H1 (cell line): ENCODE results near the gene C14orf132. TPM values are rescaled to one million over a fixed set of nuclear protein-coding genes. Genes with fewer than 3 reads are reported as not detected.

Experiments
- HDAC2 ChIP-seq, 2 experiments: fragments of 300-600 bp in 1 of 2; sonication (generic) in 1 of 2; IDR thresholded peaks; 2 replicates each; pipeline ENCODE4 v1.6.1; 2011 to 2012; ENCODE audit warnings: low read depth in 2 of 2, low read length in 2 of 2, mild to moderate bottlenecking in 2 of 2, moderate library complexity in 2 of 2, borderline replicate concordance in 1 of 2, inconsistent platforms in 1 of 2
- MAFK ChIP-seq: IDR thresholded peaks from 2 replicates; pipeline ENCODE4 v1.6.1; 2012; ENCODE audit warnings: low read depth, mild to moderate bottlenecking, improper control_type of control experiment, low read length
- SIN3A ChIP-seq, 2 experiments: IDR thresholded peaks in 1 of 2; conservative IDR thresholded peaks in 1 of 2; 2 replicates each; pipeline ENCODE4 v1.6.1; 2011 to 2012; ENCODE audit warnings: low read length in 2 of 2, improper control_type of control experiment in 1 of 2, low read depth in 1 of 2, mild to moderate bottlenecking in 1 of 2
- USF2 ChIP-seq: IDR thresholded peaks from 2 replicates; pipeline ENCODE4 v1.6.1; 2011; ENCODE audit warnings: low read length, improper control_type of control experiment
- ZNF274 ChIP-seq: IDR thresholded peaks from 2 replicates; pipeline ENCODE4 v1.7.0; 2012; ENCODE audit warnings: low read length, borderline replicate concordance; ENCODE audit errors: extremely low read depth
- polyA plus RNA-seq, 7 experiments: library from polyadenylated mRNA; depleted of rRNA in 3 of 7; stranded (reverse) in 5 of 7; unstranded in 2 of 7; fragments of >200 nt in 5 of 7; fragments of 200-250 nt in 2 of 7; gene quantifications; 1 replicate in 5 of 7; 2 replicates in 1 of 7; 4 replicates in 1 of 7; pipeline versions ENCODE4 v1.2.1 to v1.2.3, GENCODE V29; 2011 to 2013; ENCODE audit warnings: missing spikeins in 2 of 7, mixed read lengths in 2 of 7
- total RNA-seq: library from RNA; stranded (reverse); fragmentation: NEBNext Ultra II Directional; extraction: Animal tissue kit (Norgen Biotek cat#: 25700); gene quantifications from 2 replicates; pipeline ENCODE4 v1.2.1, GENCODE V29; 2021

The C14orf132 gene
- total and polyA plus RNA-seq, 2 of the 8 experiments (the other 6 are each of a cell fraction or from before 2014, with no cell fraction given): 11.7 to 32.5 TPM

DNA sequence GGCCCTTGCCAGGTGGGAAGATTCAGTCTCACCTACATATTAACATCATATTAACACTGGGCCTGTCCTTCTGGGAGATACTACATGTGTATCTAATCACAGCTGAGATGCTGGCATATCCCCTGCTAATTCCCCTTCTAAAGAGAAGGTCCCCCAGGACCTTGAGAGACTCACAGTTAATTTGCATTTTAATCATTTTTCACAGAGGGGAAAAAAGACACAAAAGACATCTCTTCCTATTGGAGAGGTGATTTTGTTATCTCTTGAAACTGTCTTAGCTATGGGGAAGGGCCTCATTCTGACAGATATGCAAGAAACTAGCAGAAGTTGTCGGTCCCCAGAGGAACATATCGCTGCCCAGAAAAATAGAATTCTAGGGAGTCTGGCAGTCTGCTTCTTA is 7.5 kb downstream of the C14orf132 start (continued):
- TF ChIP-seq USF2 (no peak), ZNF274 (no peak), MAFK (no peak), SIN3A (conservative IDR thresholded peaks at IDR 0.05 in 1 of 2, IDR thresholded peaks at IDR 0.05 in 1 of 2; ENCODE audit: low read depth in 1 of 2, low read length in 2 of 2) (no peak), HDAC2 (IDR thresholded peaks at IDR 0.05; ENCODE audit: borderline replicate concordance in 1 of 2, low read depth in 2 of 2, low read length in 2 of 2) (no peak)
